Esophagus (tissue), 2 donors: ENCODE data around the gene AUH. TPM values are rescaled to one million over a fixed set of nuclear protein-coding genes. Genes with fewer than 3 reads are reported as not detected.

Experiments
- H3K27ac ChIP-seq, 2 donors: one replicate each; pipeline ENCODE4 v1.5.1; 2013; ENCODE audit warnings: low read depth in 2 of 2, mild to moderate bottlenecking in 2 of 2, inconsistent platforms in 1 of 2, low read length in 1 of 2, moderate library complexity in 1 of 2
- H3K27me3 ChIP-seq, 2 donors: one replicate each; pipeline ENCODE4 v1.6.1; 2013; ENCODE audit warnings: low read length in 2 of 2, control low read depth in 1 of 2, mild to moderate bottlenecking in 1 of 2; ENCODE audit not compliant: insufficient read depth in 2 of 2, control insufficient read depth in 1 of 2
- H3K36me3 ChIP-seq, 2 donors: one replicate each; pipeline ENCODE4 v1.6.1; 2013; ENCODE audit warnings: low read length in 1 of 2; ENCODE audit not compliant: control insufficient read depth in 2 of 2, insufficient read depth in 2 of 2
- H3K4me1 ChIP-seq, 2 donors: one replicate each; pipeline ENCODE4 v1.6.1; 2013; ENCODE audit warnings: low read length in 1 of 2; ENCODE audit not compliant: control insufficient read depth in 2 of 2, insufficient read depth in 2 of 2
- H3K4me3 ChIP-seq, 2 donors: one replicate each; pipeline ENCODE4 v1.5.1; 2013; ENCODE audit warnings: low read length in 2 of 2, mild to moderate bottlenecking in 2 of 2, low read depth in 1 of 2, moderate library complexity in 1 of 2
- H3K9me3 ChIP-seq, 2 donors: one replicate each; pipeline ENCODE4 v1.6.1; 2013; ENCODE audit warnings: mild to moderate bottlenecking in 2 of 2, low read depth in 1 of 2, low read length in 1 of 2, moderate library complexity in 1 of 2; ENCODE audit not compliant: control insufficient read depth in 2 of 2, insufficient read depth in 1 of 2
- WGBS, 2 donors: extraction: QIAGEN DNeasy Blood & Tissue Kit; methylation state at CpG; one replicate each; pipeline ENCODE4 v1.1.7; 2013; 5-methylcytosine and 5-hydroxymethylcytosine counted together
- polyA plus RNA-seq, 2 donors: library from polyadenylated mRNA; stranded (reverse); fragments of 200-250 nt; gene quantifications; one replicate each; pipeline ENCODE4 v1.2.3, GENCODE V29; 2013
- donor health status: healthy with polysubstance abuse.
- donor health status: Bipolar disorder and iron deficiency.

AUH gene, protein sequence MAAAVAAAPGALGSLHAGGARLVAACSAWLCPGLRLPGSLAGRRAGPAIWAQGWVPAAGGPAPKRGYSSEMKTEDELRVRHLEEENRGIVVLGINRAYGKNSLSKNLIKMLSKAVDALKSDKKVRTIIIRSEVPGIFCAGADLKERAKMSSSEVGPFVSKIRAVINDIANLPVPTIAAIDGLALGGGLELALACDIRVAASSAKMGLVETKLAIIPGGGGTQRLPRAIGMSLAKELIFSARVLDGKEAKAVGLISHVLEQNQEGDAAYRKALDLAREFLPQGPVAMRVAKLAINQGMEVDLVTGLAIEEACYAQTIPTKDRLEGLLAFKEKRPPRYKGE
- polyA plus RNA-seq: 10 to 100 TPM in 1 of 2 donors, 1 to 10 TPM in 1; 7.2 to 11.5 TPM

GRCh38 chr9:91361291-91362050 is at the start of gene AUH:
Gene AUH, minus strand, starts transcription at chr9:91361918. Its CDS starts 29 bp downstream, at chr9:91361889.
- no peaks in the 10 kb centered on the region for H3K27me3 ChIP-seq
- no peaks in the 10 kb centered on the region for H3K36me3 ChIP-seq
- 0% methylated on average over 72 to 82 of the region's 82 CpGs for WGBS, 2 donors
- no peaks in the 10 kb centered on the region for H3K9me3 ChIP-seq
- peak within 1 kb of the TSS; percentile 87 to 96 for H3K4me3 ChIP-seq
- H3K4me1 ChIP-seq: peaks cover 0 to 1% of the 10 kb centered on the region in 2 donors
- H3K27ac ChIP-seq: peak within 1 kb of the TSS; percentile 77 to 90

DNA sequence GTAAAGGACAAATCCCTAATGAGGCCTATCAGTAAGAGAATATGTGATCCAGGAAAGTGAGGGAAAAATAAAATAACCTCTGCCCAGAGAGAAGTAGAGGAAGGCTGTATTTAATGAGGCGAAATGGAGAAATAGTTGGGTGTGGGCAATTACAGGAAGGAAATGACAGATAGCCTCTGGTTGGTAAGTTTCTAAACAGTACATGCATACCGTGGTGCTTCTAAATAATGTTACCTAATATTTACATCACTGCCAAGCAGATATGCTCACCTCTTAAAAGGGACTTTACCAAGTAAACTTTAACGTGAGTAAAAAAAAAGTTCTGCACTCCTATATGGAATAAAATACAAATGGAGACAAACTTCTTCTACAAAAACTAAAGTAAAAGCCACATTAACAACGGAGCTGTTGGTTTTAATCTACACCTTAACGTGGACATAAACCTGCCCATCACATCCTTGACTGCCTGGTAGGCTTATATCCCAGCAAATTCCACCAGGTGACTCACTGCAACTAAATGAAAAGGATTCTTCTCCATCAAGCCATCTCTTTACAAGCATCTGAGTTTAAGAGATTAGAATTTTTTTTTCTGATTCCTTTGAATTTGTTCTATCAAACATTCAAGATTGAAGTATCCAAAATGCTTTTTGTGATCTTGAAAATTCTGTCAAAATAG is 49.5 kb upstream of the AUH start:
- peaks cover 7 to 8% of the 10 kb centered on the region in 2 donors for H3K36me3 ChIP-seq
- no peak overlapping the region for H3K4me3 ChIP-seq
- no peaks in the 10 kb centered on the region for H3K4me1 ChIP-seq
- 59% methylated on average over 5 of the region's 5 CpGs for WGBS, 2 donors
- H3K27ac ChIP-seq: no peak overlapping the region
- no peaks in the 10 kb centered on the region for H3K27me3 ChIP-seq
- no peaks in the 10 kb centered on the region for H3K9me3 ChIP-seq

DNA sequence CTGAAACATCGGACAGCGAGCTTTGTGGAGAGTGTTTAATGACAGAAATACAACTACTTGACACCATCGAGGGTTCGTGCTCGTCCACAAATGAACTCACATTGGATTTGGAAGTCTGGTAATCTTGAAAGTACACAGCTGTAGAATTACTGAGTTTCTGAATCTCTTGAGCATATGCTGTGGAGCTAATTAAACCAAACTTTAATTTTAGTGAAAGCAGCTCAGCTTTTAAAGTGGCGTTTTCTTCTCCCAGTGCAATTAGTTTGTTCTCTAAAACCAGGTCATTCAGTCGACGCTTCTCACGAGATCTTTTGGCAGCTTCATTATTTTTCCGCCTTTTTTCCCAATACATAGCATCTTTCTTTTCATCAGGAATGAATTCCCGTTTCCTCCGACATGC is 48.4 kb upstream of the AUH start:
- 94 to 96% methylated on average over 12 of the region's 12 CpGs for WGBS, 2 donors
- H3K27ac ChIP-seq: no peak overlapping the region
- no peak overlapping the region for H3K4me3 ChIP-seq
- H3K36me3 ChIP-seq: peaks cover 7 to 8% of the 10 kb centered on the region in 2 donors
- H3K27me3 ChIP-seq: no peaks in the 10 kb centered on the region
- H3K4me1 ChIP-seq: no peaks in the 10 kb centered on the region
- H3K9me3 ChIP-seq: no peaks in the 10 kb centered on the region

GRCh38 chr9:91408475-91408874 is 46.8 kb upstream of the AUH start:
- H3K4me3 ChIP-seq: no peak overlapping the region
- H3K36me3 ChIP-seq: peaks cover 7 to 8% of the 10 kb centered on the region in 2 donors
- no peak overlapping the region for H3K27ac ChIP-seq
- no peaks in the 10 kb centered on the region for H3K27me3 ChIP-seq
- WGBS, 2 donors: 95 to 97% methylated on average over 1 of the region's 1 CpG
- no peaks in the 10 kb centered on the region for H3K9me3 ChIP-seq
- H3K4me1 ChIP-seq: no peaks in the 10 kb centered on the region

GRCh38 chr9:91407580-91408318 is 46.0 kb upstream of the AUH start:
- Histone ChIP-seq H3K27ac (no peak overlapping the region), H3K4me3 (no peak overlapping the region), H3K36me3 (peaks cover 7 to 8% of the 10 kb centered on the region in 2 donors), H3K4me1 (no peaks in the 10 kb centered on the region), H3K9me3 (no peaks in the 10 kb centered on the region), H3K27me3 (no peaks in the 10 kb centered on the region)
- 87 to 92% methylated on average over 12 of the region's 12 CpGs for WGBS, 2 donors

DNA sequence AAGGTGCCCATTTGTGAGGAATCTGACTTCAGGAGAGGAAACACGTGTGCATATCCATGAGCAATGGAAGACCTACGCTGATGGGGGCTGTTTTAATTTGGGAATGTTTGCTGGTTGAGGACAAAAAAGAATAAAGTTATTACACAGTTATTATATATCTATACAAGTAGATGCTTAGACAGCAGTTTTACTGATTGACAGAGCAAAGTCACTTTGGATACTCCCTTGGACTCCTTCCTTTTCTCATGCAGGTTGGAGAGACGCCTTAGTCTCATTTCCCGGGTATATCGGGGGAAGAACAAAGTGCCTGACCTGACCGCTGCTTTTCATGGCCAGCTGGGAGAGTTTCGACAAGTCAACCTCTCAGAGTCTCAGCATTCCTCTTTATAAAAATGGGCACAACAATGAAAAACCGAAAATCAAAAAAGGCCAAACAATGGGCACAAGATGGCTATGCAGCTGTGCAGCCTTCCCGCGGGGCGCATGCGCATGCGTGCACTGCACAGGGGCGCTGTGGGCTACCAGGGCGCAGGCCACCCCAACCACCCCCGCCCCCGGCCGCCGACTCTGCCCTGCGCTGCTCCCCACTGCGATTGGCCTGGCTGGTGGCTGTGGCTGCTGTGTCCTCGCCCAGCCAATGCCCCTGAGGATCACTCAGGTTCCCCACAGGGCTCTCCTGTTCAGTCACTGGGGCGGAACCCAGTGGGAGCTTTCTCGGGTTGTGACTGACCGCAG is 43.8 kb upstream of the AUH start:
- Histone ChIP-seq H3K36me3 (peaks cover 7 to 8% of the 10 kb centered on the region in 2 donors), H3K4me3 (no peak overlapping the region), H3K9me3 (no peaks in the 10 kb centered on the region), H3K4me1 (no peaks in the 10 kb centered on the region), H3K27me3 (no peaks in the 10 kb centered on the region), H3K27ac (no peak overlapping the region)
- WGBS, 2 donors: 95 to 97% methylated on average over 23 to 25 of the region's 25 CpGs

DNA sequence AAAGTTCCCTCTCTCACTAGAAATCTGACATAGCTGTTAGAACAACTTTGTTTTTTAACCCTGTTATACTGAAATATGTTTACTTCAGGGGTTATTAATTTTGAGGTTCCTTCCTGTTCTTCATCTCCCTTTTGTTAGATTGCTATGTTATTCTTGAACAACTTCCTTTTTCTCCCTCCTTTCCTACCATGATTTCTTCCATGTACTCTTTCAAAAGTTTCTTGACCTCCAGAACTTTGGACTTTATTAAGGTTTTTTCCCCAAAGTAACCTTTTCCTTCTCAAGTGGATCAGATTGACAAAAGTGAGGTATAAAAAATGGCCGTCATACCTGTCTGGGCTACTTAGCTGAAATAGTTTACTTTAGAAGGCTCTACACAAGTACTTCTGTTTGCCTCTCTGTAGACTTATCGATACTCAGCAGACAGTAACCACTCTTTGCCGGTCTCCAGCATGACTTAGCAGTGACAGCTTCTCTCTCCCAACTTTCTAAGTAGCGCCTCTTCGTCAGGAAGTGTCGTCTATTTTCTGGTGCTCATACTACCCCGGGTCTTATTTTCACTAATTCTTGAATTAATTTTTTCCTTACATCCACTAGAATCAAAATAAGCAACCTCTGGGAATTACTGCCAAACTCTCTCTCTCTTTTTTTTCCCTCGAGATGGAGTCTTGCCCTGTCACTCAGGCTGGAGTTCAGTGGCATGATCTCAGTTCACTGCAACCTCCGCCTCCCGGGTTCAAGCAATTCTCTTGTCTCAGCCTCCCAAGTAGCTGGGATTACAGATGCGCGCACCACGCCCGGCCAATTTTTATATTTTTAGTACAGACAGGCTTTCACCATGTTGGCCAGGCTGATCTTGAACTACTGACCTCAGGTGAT is 42.2 kb upstream of the AUH start:
- Histone ChIP-seq H3K36me3 (peaks cover 0 to 3% of the 10 kb centered on the region in 2 donors), H3K27me3 (no peaks in the 10 kb centered on the region), H3K9me3 (no peaks in the 10 kb centered on the region), H3K4me3 (no peak overlapping the region), H3K27ac (no peak overlapping the region), H3K4me1 (no peaks in the 10 kb centered on the region)
- 85 to 86% methylated on average over 14 of the region's 14 CpGs for WGBS, 2 donors

DNA sequence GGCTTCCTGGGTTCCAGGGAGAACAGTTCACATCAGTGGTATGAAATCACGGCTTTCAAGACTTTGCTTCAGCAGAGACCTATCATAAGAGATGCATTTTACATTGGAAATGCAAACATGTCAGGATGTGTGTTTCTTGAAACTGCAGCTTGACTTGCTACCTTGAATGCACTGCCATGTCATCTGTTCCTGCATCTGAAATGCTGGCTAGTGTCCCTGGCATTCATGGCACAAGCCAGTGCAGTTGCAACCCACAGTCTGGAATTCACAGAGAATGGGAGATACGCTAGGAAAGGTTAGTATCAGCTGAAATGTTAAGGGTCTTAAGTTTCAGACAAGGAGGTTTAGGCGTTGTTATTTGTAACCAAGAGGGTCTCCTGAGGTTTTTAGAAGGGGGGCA is 37.2 kb upstream of the AUH start:
- H3K4me1 ChIP-seq: no peaks in the 10 kb centered on the region
- no peaks in the 10 kb centered on the region for H3K9me3 ChIP-seq
- 87% methylated on average over 3 of the region's 3 CpGs for WGBS, 2 donors
- H3K27me3 ChIP-seq: no peaks in the 10 kb centered on the region
- no peak overlapping the region for H3K27ac ChIP-seq
- H3K4me3 ChIP-seq: no peak overlapping the region
- no peaks in the 10 kb centered on the region for H3K36me3 ChIP-seq
